Measurements from ENCODE around the gene E2F1. TPM values are rescaled to one million over a fixed set of nuclear protein-coding genes. Genes with fewer than 3 reads are reported as not detected.

Gene E2F1, protein sequence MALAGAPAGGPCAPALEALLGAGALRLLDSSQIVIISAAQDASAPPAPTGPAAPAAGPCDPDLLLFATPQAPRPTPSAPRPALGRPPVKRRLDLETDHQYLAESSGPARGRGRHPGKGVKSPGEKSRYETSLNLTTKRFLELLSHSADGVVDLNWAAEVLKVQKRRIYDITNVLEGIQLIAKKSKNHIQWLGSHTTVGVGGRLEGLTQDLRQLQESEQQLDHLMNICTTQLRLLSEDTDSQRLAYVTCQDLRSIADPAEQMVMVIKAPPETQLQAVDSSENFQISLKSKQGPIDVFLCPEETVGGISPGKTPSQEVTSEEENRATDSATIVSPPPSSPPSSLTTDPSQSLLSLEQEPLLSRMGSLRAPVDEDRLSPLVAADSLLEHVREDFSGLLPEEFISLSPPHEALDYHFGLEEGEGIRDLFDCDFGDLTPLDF
- total RNA-seq (2014; rRNA removed; shearing (Covaris generic)) = 62.1 and 63.9 TPM in 2 replicates

- Histone ChIP-seq H3K4me1 (replicated peaks) (peaks cover 46% of the 10 kb centered on the region), H3K9me3 (replicated peaks) (no peaks in the 10 kb centered on the region), H3K4me3 (peak within 1 kb of the TSS; percentile 68), H3K27ac (peak within 1 kb of the TSS; percentile 43), H3K27me3 (replicated peaks) (no peaks in the 10 kb centered on the region), H3K36me3 (peaks cover 3% of the 10 kb centered on the region; the same call in 1 of the 2 replicates)
- DNase-seq (ENCODE audit: low read depth in 1 of 2, low spot score in 2 of 2) = peak; percentile 75 to 97
Measured at GRCh38 chr20:33686100-33686983, at the start of gene E2F1. E2F1 (minus strand) TSS chr20:33686385; CDS start chr20:33686264, 121 bp downstream.

DNA sequence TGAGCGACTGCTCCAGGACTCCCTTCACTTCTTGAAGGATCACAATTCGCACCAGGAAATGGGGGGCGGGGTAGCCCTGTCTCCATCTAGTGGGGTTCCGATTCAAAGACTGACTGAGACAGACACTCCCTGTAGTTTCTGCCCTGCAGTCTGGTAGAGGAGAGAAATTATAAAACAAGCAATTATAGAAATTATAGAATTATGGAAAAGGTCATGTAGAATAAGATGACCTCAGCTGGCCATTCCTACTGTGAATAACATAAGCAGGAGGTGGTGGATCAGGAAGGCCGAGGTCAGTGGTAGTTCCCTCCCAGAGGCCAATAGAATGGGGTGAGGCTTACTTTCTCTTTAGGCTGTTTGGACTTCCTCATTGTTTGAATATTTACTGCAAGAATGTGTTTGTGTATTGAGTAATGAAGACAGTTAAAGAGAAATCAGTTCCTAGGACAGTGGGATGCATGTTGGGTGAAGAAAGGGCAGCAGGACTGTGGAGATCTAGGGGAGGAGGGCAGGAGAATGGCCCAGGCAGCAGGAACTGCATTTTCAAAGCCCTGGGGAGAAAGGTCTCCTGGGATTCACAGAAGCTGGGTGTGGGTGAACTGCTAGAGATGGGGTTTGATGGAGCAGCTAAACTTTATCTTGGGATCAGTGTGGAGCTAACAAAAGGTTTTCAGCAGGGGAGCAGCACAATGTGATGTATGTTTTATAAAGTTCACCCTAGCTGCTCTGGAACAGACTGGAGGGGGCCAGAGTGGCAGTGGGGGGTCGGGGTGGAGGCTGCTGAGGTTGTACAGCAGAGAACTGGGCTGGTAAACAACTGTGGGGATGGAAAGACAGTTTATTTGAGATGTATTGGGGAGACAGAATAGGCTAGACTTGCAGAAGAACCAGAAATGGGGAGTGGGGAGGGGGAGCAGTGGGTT, 47.7 kb upstream of the E2F1 start:
- DNase-seq (ENCODE audit: low read depth in 1 of 2, low spot score in 2 of 2) = peak; percentile 71 to 89
- peak overlapping the region; percentile 86 for H3K27ac ChIP-seq
- H3K36me3 ChIP-seq = no peaks in the 10 kb centered on the region
- no peaks in the 10 kb centered on the region for H3K27me3 ChIP-seq (replicated peaks)
- peaks cover 34% of the 10 kb centered on the region for H3K4me1 ChIP-seq (replicated peaks)
- no peak overlapping the region for H3K4me3 ChIP-seq
- H3K9me3 ChIP-seq (replicated peaks) = peaks cover 3% of the 10 kb centered on the region

- peak overlapping the region; percentile 71 for H3K27ac ChIP-seq
- H3K4me3 ChIP-seq = peak overlapping the region; percentile 49
- H3K9me3 ChIP-seq (replicated peaks) = peaks cover 1% of the 10 kb centered on the region; the same call in 1 of the 2 replicates
- H3K36me3 ChIP-seq = no peaks in the 10 kb centered on the region
- H3K4me1 ChIP-seq (replicated peaks) = peaks cover 34% of the 10 kb centered on the region
- no peaks in the 10 kb centered on the region for H3K27me3 ChIP-seq (replicated peaks)
- peak; percentile 69 to 87 for DNase-seq (ENCODE audit: low read depth in 1 of 2, low spot score in 2 of 2)
Measured at GRCh38 chr20:33732166-33732970, 46.2 kb upstream of the E2F1 start.

- Histone ChIP-seq H3K27me3 (replicated peaks) (no peaks in the 10 kb centered on the region), H3K4me3 (peak within 1 kb of the TSS; percentile 49), H3K36me3 (no peaks in the 10 kb centered on the region), H3K27ac (peak within 1 kb of the TSS; percentile 71), H3K4me1 (replicated peaks) (peaks cover 34% of the 10 kb centered on the region), H3K9me3 (replicated peaks) (no peaks in the 10 kb centered on the region; the same call in 1 of the 2 replicates)
- peak; percentile 83 to 92 for DNase-seq (ENCODE audit: low read depth in 1 of 2, low spot score in 2 of 2)
Measured at GRCh38 chr20:33731693-33732165, 45.5 kb upstream of the E2F1 start, which contains the start of gene ZNF341. ZNF341 (plus strand) TSS chr20:33731996; CDS start chr20:33732022, 26 bp downstream.

- Histone ChIP-seq H3K4me3 (peak overlapping the region; percentile 49), H3K36me3 (no peaks in the 10 kb centered on the region), H3K9me3 (replicated peaks) (no peaks in the 10 kb centered on the region; the same call in 1 of the 2 replicates), H3K27me3 (replicated peaks) (no peaks in the 10 kb centered on the region), H3K4me1 (replicated peaks) (peaks cover 34% of the 10 kb centered on the region), H3K27ac (peak overlapping the region; percentile 71)
- DNase-seq (ENCODE audit: low read depth in 1 of 2, low spot score in 2 of 2) = no peak
Measured at GRCh38 chr20:33730946-33731692, 44.9 kb upstream of the E2F1 start.

DNA sequence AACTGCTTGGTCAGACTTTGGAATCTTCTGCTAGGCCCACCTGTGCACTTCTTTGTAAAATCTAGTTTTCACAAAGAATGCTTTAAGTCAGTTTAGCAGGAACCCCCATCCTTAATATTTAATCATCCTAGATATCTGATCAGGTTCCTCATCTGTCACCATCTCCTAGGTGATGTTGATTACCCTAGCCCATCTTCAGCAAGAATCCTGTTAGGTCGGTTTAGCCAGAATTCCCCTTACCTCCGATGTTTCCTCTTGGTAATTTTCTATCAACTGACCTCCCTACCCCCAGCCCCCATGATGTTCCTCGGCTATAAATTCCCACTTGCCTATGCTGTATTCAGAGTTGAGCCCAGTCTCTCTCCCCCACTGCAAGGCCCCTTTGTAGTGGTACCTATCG, 42.9 kb upstream of the E2F1 start:
- peaks cover 24% of the 10 kb centered on the region for H3K4me1 ChIP-seq (replicated peaks)
- H3K27ac ChIP-seq = no peak overlapping the region
- H3K27me3 ChIP-seq (replicated peaks) = no peaks in the 10 kb centered on the region
- no peak overlapping the region for H3K4me3 ChIP-seq
- H3K36me3 ChIP-seq = no peaks in the 10 kb centered on the region
- no peak for DNase-seq (ENCODE audit: low read depth in 1 of 2, low spot score in 2 of 2)
- H3K9me3 ChIP-seq (replicated peaks) = no peaks in the 10 kb centered on the region; the same call in 1 of the 2 replicates

GRCh38 chr20:33728463-33728862, 42.3 kb upstream of the E2F1 start:
- Histone ChIP-seq H3K27me3 (replicated peaks) (no peaks in the 10 kb centered on the region), H3K9me3 (replicated peaks) (no peaks in the 10 kb centered on the region; the same call in 1 of the 2 replicates), H3K27ac (no peak overlapping the region), H3K4me1 (replicated peaks) (peaks cover 19% of the 10 kb centered on the region), H3K4me3 (no peak overlapping the region), H3K36me3 (no peaks in the 10 kb centered on the region)
- no peak for DNase-seq (ENCODE audit: low read depth in 1 of 2, low spot score in 2 of 2)

DNA sequence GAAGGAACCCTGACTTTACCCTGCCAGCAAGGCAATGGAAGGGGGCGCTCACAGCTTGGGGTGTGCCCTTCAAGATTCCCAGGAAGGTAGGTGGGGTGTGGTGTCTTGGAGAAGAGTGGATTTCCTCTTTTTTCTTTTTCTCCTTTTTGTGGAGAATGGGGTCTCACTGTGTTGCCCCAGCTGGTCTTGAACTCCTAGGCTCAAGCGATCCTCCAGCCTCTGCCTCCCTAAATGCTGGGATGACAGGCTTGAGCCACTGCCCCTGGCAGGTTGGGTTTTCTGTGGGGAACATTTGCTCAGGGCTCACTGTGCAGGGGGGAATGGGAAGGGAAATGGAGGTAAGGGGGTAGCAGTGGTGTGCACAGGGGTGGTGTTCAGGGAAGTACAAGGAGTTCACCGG, 41.6 kb upstream of the E2F1 start:
- no peaks in the 10 kb centered on the region for H3K27me3 ChIP-seq (replicated peaks)
- no peaks in the 10 kb centered on the region for H3K36me3 ChIP-seq
- no peak overlapping the region for H3K4me3 ChIP-seq
- no peaks in the 10 kb centered on the region; the same call in 1 of the 2 replicates for H3K9me3 ChIP-seq (replicated peaks)
- H3K4me1 ChIP-seq (replicated peaks) = peaks cover 13% of the 10 kb centered on the region
- no peak for DNase-seq (ENCODE audit: low read depth in 1 of 2, low spot score in 2 of 2)
- no peak overlapping the region for H3K27ac ChIP-seq

GRCh38 chr20:33727115-33727479, 40.9 kb upstream of the E2F1 start:
- H3K4me3 ChIP-seq = no peak overlapping the region

DNA sequence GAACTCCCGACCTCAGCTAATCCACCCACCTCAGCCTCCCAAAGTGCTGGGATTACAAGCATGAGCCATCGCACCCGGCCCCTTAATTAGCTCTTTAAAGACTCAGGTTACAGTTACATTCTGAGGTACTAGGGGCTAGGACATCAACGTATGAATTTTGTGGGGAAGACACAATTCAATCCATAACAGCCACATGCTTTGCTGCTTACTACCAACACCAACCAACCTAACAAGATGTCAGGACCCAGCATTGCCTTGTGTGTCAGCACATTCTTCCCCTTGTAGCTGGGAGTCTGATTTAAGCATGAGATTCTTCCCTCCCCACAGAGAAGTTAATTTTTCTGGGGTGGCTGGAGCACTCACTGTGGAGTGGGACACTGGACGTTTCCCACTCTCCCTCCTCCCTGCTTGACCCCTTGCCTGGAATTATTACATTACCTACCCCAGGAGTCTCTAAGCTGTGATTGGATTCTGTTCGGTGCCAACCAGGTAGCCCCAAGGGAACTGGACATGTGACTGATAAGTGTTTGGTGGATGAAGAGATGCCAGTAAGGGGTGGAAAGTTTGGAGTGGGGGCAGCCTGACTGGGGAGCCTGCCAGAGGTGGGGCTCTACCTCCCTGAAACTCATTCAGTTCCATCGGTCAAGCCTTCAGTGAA, 39.6 kb upstream of the E2F1 start:
- no peaks in the 10 kb centered on the region; the same call in 1 of the 2 replicates for H3K4me1 ChIP-seq (replicated peaks)
- H3K9me3 ChIP-seq (replicated peaks) = no peaks in the 10 kb centered on the region
- H3K36me3 ChIP-seq = no peaks in the 10 kb centered on the region
- no peak overlapping the region for H3K27ac ChIP-seq
- no peak for DNase-seq (ENCODE audit: low read depth in 1 of 2, low spot score in 2 of 2)
- H3K27me3 ChIP-seq (replicated peaks) = no peaks in the 10 kb centered on the region
- H3K4me3 ChIP-seq = no peak overlapping the region

More at GRCh38 chr20:33727115-33727479, 40.9 kb upstream of the E2F1 start:
- no peaks in the 10 kb centered on the region for H3K27me3 ChIP-seq (replicated peaks)
- H3K4me1 ChIP-seq (replicated peaks) = peaks cover 6% of the 10 kb centered on the region
- DNase-seq (ENCODE audit: low read depth in 1 of 2, low spot score in 2 of 2) = no peak
- no peaks in the 10 kb centered on the region; the same call in 1 of the 2 replicates for H3K9me3 ChIP-seq (replicated peaks)
- H3K36me3 ChIP-seq = no peaks in the 10 kb centered on the region
- no peak overlapping the region for H3K27ac ChIP-seq

GRCh38 chr20:33724439-33725094, 38.4 kb upstream of the E2F1 start:
- peaks cover 8% of the 10 kb centered on the region for H3K4me1 ChIP-seq (replicated peaks)
- no peaks in the 10 kb centered on the region for H3K9me3 ChIP-seq (replicated peaks)
- no peak overlapping the region for H3K4me3 ChIP-seq
- H3K27ac ChIP-seq = no peak overlapping the region
- H3K27me3 ChIP-seq (replicated peaks) = no peaks in the 10 kb centered on the region
- DNase-seq (ENCODE audit: low read depth in 1 of 2, low spot score in 2 of 2) = no peak
- H3K36me3 ChIP-seq = no peaks in the 10 kb centered on the region

Data from SJSA1 (cell line).